Measurements from ENCODE around the gene CCM2L.

DNA sequence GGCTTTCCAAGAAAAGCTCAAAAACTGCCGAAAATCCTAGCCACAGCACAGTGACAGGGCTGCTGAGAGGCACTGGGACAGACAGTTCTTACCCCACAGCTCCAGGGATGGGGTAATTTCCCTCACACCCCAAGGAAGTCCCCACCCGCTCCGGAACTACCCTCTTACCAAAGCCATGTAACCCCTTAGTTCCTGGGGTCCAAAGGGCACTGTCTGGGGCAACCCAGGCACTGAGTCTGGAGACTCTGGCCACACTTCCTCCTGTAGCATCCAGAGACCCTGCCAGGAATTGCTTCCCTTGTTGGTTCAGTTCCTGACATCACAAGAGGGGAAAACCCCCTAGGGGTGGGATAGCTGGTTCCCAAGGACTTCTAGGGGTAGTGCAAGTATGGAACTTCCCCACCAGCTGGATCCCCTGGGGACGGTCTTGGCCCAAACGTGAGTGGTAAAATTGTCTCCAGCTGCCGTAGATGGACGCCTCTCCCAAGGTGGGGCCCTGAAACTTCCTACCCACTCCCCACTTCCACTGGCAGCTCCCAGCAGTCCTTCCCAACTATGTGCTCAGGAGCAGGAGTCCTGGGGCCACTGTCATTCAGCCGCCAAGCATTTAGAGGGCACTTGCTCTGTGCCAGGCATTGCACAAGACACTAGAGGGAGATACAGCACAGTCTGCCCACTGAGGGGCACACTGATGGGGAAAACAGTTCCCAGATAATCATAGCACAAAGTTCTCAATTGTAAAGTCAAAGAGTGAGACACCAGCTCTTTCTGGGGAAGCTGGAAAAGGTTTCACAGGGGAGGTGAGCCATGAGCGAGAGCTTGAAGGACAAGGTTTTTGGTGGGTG, 24.6 kb downstream of the CCM2L start:
- TF ChIP-seq, protein P1, sequence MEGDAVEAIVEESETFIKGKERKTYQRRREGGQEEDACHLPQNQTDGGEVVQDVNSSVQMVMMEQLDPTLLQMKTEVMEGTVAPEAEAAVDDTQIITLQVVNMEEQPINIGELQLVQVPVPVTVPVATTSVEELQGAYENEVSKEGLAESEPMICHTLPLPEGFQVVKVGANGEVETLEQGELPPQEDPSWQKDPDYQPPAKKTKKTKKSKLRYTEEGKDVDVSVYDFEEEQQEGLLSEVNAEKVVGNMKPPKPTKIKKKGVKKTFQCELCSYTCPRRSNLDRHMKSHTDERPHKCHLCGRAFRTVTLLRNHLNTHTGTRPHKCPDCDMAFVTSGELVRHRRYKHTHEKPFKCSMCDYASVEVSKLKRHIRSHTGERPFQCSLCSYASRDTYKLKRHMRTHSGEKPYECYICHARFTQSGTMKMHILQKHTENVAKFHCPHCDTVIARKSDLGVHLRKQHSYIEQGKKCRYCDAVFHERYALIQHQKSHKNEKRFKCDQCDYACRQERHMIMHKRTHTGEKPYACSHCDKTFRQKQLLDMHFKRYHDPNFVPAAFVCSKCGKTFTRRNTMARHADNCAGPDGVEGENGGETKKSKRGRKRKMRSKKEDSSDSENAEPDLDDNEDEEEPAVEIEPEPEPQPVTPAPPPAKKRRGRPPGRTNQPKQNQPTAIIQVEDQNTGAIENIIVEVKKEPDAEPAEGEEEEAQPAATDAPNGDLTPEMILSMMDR (IDR thresholded peaks at IDR 0.05; ENCODE audit: low read length) = peak; percentile 62
- no peak for TF ChIP-seq EZH2 (IDR thresholded peaks at IDR 0.05; ENCODE audit: borderline replicate concordance, low read length)

Data from OCI-LY1 (cell line).